Left lung (tissue), 10 donors: ENCODE measurements around the gene AIF1. TPM values are rescaled to one million over a fixed set of nuclear protein-coding genes. Genes with fewer than 3 reads are reported as not detected.
A peak's percentile ranks its signal among the peaks of the same experiment; 100 is the strongest.

Experiments used
- ATAC-seq: fragments of 200-7000 bp; cut with Tn5 transposase; one replicate; pipeline ENCODE4 v1.9.1; 2020; ENCODE audit warnings: moderate library complexity
- DNase-seq, 4 donors: peaks; one replicate each; pipeline ENCODE4 v3.0.0-alpha.2; 2013 to 2020
- H3K27ac ChIP-seq, 2 donors: fragments of 200-600 bp; sonication (generic) in 1 of 2; one replicate each; pipeline versions ENCODE4 v1.5.0 to v1.8.0; 2020 to 2021
- H3K27me3 ChIP-seq, 2 donors: fragments of 200-600 bp; sonication (generic) in 1 of 2; one replicate each; pipeline versions ENCODE4 v1.5.0 to v1.8.0; 2020 to 2021
- H3K36me3 ChIP-seq, 2 donors: fragments of 200-600 bp; sonication (generic) in 1 of 2; one replicate each; pipeline versions ENCODE4 v1.5.0 to v1.8.0; 2020 to 2021
- H3K4me1 ChIP-seq, 2 donors: fragments of 200-600 bp; one replicate each; pipeline ENCODE4 v1.8.0; 2021
- H3K4me3 ChIP-seq, 2 donors: fragments of 200-600 bp; sonication (generic) in 1 of 2; one replicate each; pipeline versions ENCODE4 v1.5.0 to v1.8.0; 2020 to 2021; ENCODE audit warnings: mild to moderate bottlenecking in 1 of 2
- H3K9me3 ChIP-seq, 2 donors: fragments of 200-600 bp; sonication (generic) in 1 of 2; one replicate each; pipeline versions ENCODE4 v1.5.0 to v1.8.0; 2020 to 2021
- intact Hi-C, 2 donors: fragments of 100-400 bp; cut with DNase I; formaldehyde crosslinking; loops; one replicate each; pipeline versions ENCODE4 v1.11.2 to v1.14.2; 2022
- polyA plus RNA-seq, 6 donors: library from polyadenylated mRNA; unstranded; fragments of 120-200 nt; gene quantifications; one replicate each; pipeline ENCODE4 v1.2.1, GENCODE V29; 2013; ENCODE audit not compliant: insufficient read length in 6 of 6
- total RNA-seq, 2 donors: library from RNA; stranded (reverse); fragmentation: NEBNext Ultra II Directional; extraction: Animal tissue kit (Norgen Biotek cat#: 25700); gene quantifications; one replicate each; pipeline ENCODE4 v1.2.1, GENCODE V29; 2021
- TF ChIP-seq, protein P1 (sequence below), 2 donors: fragments of 200-600 bp; sonication (generic) in 1 of 2; IDR thresholded peaks; one replicate each; pipeline versions ENCODE4 v1.5.0 to v1.8.0; 2021; ENCODE audit warnings: antibody characterized with exemption in 2 of 2
- donor health status: DM: no; HTN: yes; CAD: no.
- donor health status: DM: no; HTN: no; CAD: no.

Gene AIF1
- total and polyA plus RNA-seq, 8 donors: 17.9 to 96.4 (median 22.3) TPM

DNA sequence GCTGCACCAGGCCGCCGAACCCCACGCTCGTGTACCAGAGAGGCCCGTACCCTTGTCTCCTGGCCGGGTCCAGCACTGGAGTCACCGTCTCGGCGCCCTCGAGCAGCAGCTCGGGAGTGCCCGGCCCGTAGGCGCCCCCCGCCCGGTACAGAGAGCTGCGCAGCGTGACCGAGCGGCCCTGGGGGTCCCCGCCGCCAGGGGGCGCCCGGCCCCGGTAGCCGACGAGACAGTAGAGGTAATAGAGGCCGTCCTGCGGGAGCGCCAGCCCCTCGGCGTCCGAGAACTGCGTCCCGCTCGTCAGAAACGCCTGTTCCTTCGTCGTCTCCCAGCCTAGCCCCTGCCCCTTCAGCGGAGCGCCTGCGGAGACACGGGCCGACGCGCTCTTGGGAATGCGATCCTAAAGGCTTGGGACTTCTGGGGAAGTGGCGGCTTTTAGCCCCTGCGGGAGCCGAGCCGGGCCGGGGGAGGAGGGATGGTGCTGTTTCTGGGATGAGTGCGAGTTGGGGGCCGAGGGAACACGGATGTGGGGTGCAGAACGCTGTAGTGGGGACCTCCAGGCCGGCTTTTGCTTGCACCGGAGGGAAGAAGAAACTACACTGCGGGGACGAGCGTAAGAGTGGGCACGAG lies 34.1 kb upstream of the AIF1 start:
- peak overlapping the region; percentile 65 to 88 for H3K27ac ChIP-seq
- intact Hi-C loops: no loop called here
- ATAC-seq (peak; percentile 99), DNase-seq (peak; percentile 79 to 99 (median 90))
- no peaks in the 10 kb centered on the region for H3K27me3 ChIP-seq
- H3K4me3 ChIP-seq: peak overlapping the region; percentile 79 to 82
- H3K36me3 ChIP-seq: peaks cover 0 to 17% of the 10 kb centered on the region in 2 donors
- TF ChIP-seq, protein P1, sequence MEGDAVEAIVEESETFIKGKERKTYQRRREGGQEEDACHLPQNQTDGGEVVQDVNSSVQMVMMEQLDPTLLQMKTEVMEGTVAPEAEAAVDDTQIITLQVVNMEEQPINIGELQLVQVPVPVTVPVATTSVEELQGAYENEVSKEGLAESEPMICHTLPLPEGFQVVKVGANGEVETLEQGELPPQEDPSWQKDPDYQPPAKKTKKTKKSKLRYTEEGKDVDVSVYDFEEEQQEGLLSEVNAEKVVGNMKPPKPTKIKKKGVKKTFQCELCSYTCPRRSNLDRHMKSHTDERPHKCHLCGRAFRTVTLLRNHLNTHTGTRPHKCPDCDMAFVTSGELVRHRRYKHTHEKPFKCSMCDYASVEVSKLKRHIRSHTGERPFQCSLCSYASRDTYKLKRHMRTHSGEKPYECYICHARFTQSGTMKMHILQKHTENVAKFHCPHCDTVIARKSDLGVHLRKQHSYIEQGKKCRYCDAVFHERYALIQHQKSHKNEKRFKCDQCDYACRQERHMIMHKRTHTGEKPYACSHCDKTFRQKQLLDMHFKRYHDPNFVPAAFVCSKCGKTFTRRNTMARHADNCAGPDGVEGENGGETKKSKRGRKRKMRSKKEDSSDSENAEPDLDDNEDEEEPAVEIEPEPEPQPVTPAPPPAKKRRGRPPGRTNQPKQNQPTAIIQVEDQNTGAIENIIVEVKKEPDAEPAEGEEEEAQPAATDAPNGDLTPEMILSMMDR (IDR thresholded peaks at IDR 0.05): peak; percentile 99 to 100
- peaks cover 0 to 85% of the 10 kb centered on the region in 2 donors for H3K4me1 ChIP-seq
- H3K9me3 ChIP-seq: no peaks in the 10 kb centered on the region

DNA sequence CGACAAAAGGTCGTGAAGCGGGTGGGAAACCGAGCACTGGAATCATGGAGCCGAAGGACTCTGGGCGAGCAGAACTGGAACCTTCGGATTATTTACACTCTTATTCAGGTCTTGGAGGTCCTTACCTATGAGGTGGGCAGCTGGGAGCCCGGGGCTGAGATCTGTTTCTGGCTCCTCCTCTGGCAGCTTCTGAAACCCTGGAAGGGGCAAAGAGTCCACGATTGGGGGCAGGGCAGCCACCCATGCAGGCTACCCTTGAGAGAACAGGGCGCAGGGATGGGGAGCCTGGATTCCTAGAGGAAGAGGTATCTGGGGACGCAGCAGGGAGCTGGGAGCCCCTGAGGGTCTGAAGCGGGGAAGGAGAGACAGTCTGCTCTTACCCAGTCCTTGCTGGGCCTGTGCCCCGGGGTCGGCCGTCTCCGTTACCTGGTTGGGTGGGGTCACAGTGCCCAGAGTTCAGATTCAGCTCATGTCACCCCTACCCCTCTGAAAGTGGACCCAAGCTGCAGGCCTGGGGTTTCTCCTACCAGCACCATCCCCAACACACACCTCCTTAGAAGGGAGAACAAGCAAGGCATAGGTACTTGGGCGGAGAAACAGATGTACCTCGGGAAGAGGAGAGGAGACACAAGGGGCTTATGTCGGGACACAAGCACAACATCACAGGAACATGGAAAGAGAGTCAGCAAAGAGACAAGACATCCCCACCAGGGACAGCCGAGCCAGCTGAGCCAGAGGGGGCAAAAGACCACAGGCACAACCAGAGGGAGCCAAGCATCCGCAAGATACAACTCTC lies 33.4 kb upstream of the AIF1 start:
- peak; percentile 20 for ATAC-seq
- H3K36me3 ChIP-seq: peaks cover 0 to 17% of the 10 kb centered on the region in 2 donors
- peak in 1 of 4 donors; percentile 72 for DNase-seq
- peaks cover 0 to 87% of the 10 kb centered on the region in 2 donors for H3K4me1 ChIP-seq
- H3K27me3 ChIP-seq: no peaks in the 10 kb centered on the region
- intact Hi-C loops: no loop called here
- TF ChIP-seq, protein P1 (IDR thresholded peaks at IDR 0.05): no peak
- peak overlapping the region; percentile 79 to 82 for H3K4me3 ChIP-seq
- no peaks in the 10 kb centered on the region for H3K9me3 ChIP-seq
- H3K27ac ChIP-seq: peak overlapping the region; percentile 65 to 88

DNA sequence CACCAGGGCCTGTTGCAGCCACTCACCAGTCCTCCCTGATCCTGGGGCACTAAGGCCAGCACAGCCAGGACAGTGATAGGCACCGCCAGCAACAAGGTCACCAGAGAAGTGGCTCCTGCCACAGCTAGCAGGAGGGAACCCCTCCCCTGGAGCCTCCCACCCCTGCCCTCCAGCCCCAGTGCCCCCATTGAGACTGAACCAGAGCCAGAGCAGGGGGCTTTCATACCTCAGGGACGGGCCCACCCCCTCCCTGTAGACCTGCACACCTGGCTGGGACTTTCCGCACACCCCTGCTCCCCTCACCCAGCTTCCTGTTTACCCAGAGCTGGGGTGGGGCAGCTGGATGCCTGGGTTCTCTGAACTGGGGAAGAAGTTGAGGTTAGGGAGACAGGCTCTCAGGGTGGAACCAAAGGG lies 32.8 kb upstream of the AIF1 start, which contains the start of gene LTB:
TSS of gene LTB (minus strand) at position 195 of the 414 bp plus-strand sequence. CDS start at position 188, 7 bp downstream.
- H3K36me3 ChIP-seq: peaks cover 0 to 14% of the 10 kb centered on the region in 2 donors
- TF ChIP-seq, protein P1 (IDR thresholded peaks at IDR 0.05): no peak
- no peaks in the 10 kb centered on the region for H3K27me3 ChIP-seq
- intact Hi-C loops: no loop called here
- no peaks in the 10 kb centered on the region for H3K9me3 ChIP-seq
- DNase-seq (peak in 1 of 4 donors; percentile 84), ATAC-seq (no peak)
- H3K4me3 ChIP-seq: peak within 1 kb of the TSS; percentile 79 to 82
- peak within 1 kb of the TSS; percentile 65 to 88 for H3K27ac ChIP-seq
- H3K4me1 ChIP-seq: peaks cover 0 to 82% of the 10 kb centered on the region in 2 donors

DNA sequence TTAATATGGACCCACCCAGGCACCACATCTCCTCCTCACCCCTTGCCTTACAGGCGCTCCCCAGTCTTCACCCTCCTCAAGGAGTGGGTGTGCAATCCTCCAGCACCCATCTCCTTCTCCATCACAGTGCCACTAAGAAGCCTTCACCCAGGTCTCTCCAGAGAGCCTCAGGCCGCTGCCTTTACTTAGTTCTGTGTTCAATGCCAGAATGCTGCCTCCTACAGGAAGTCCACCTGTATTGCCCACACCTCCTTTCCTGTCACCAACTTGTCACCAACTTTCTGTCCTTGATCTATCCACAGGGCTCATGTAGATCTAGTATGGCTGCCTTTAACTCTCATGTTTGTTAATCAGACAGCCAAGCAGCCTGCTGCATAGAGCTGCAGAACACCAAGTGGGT lies 29.5 kb upstream of the AIF1 start:
- H3K36me3 ChIP-seq: no peaks in the 10 kb centered on the region
- H3K9me3 ChIP-seq: no peaks in the 10 kb centered on the region
- H3K4me3 ChIP-seq: no peak overlapping the region
- TF ChIP-seq, protein P1 (IDR thresholded peaks at IDR 0.05): peak; percentile 11 to 24
- ATAC-seq (no peak), DNase-seq (no peak)
- H3K27ac ChIP-seq: peak overlapping the region; percentile 37 to 92
- H3K4me1 ChIP-seq: peaks cover 0 to 68% of the 10 kb centered on the region in 2 donors
- no peaks in the 10 kb centered on the region for H3K27me3 ChIP-seq
- intact Hi-C loops: no loop called here

DNA sequence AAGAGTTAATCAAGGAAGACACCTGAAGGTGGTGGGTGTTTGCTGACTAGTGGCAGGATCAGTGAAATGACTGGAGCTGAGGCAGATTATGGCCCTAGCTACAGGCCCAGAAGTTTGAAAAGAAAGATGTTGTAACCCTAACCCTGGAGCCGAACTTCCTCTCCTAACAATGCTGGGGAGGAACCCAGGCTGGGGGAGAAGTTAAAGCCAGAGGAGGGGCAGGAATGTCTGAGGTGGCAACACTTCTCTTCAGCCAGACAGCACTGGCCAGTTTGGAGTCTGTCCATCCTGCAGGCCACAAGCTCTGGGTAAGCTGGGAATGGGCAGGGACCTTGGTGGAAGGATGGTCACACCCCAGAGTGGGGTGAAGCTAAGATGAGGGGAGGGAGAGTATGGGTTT lies 29.0 kb upstream of the AIF1 start, which contains the start of gene LST1:
TSS of gene LST1 (plus strand) at position 270 of the 400 bp plus-strand sequence. CDS start 1,023 bp downstream, outside the sequence.
- H3K4me1 ChIP-seq: peaks cover 0 to 67% of the 10 kb centered on the region in 2 donors
- no peaks in the 10 kb centered on the region for H3K36me3 ChIP-seq
- H3K27me3 ChIP-seq: no peaks in the 10 kb centered on the region
- intact Hi-C loops: no loop called here
- no peaks in the 10 kb centered on the region for H3K9me3 ChIP-seq
- DNase-seq (peak in 1 of 4 donors; percentile 58), ATAC-seq (peak; percentile 61)
- TF ChIP-seq, protein P1 (IDR thresholded peaks at IDR 0.05): peak in 1 of 2 donors; percentile 3
- H3K4me3 ChIP-seq: peak within 1 kb of the TSS in 1 of 2 donors; percentile 53
- H3K27ac ChIP-seq: peak within 1 kb of the TSS; percentile 53 to 92
